Muscle of arm (tissue), 14 donors: ENCODE data around the gene RICTOR. TPM values are rescaled to one million over a fixed set of nuclear protein-coding genes. Genes with fewer than 3 reads are reported as not detected.

ENCODE experiments used
- DNase-seq: peaks from one replicate; pipeline ENCODE4 v3.0.0-alpha.2; 2013
- long read RNA-seq, 11 donors: transcript quantifications; one replicate each; lab custom pipeline, GENCODE V29; 2026
- polyA plus RNA-seq, 12 donors: library from polyadenylated mRNA; unstranded; fragments of 120-200 nt; gene quantifications; one replicate each; pipeline ENCODE4 v1.2.1, GENCODE V29; 2013; ENCODE audit not compliant: insufficient read length in 12 of 12

RICTOR gene, protein sequence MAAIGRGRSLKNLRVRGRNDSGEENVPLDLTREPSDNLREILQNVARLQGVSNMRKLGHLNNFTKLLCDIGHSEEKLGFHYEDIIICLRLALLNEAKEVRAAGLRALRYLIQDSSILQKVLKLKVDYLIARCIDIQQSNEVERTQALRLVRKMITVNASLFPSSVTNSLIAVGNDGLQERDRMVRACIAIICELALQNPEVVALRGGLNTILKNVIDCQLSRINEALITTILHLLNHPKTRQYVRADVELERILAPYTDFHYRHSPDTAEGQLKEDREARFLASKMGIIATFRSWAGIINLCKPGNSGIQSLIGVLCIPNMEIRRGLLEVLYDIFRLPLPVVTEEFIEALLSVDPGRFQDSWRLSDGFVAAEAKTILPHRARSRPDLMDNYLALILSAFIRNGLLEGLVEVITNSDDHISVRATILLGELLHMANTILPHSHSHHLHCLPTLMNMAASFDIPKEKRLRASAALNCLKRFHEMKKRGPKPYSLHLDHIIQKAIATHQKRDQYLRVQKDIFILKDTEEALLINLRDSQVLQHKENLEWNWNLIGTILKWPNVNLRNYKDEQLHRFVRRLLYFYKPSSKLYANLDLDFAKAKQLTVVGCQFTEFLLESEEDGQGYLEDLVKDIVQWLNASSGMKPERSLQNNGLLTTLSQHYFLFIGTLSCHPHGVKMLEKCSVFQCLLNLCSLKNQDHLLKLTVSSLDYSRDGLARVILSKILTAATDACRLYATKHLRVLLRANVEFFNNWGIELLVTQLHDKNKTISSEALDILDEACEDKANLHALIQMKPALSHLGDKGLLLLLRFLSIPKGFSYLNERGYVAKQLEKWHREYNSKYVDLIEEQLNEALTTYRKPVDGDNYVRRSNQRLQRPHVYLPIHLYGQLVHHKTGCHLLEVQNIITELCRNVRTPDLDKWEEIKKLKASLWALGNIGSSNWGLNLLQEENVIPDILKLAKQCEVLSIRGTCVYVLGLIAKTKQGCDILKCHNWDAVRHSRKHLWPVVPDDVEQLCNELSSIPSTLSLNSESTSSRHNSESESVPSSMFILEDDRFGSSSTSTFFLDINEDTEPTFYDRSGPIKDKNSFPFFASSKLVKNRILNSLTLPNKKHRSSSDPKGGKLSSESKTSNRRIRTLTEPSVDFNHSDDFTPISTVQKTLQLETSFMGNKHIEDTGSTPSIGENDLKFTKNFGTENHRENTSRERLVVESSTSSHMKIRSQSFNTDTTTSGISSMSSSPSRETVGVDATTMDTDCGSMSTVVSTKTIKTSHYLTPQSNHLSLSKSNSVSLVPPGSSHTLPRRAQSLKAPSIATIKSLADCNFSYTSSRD (N-terminal part only)
- polyA plus RNA-seq, result 10 to 100 TPM in 11 of 12 donors, not detected in 1; 13.3 to 24.4 (median 19.3) TPM
- long read RNA-seq, donor 1, result 0 reads
- long read RNA-seq, donor 2, full-length matches to known transcripts, result 3 of 3 reads
- long read RNA-seq, donor 2, partial matches to known transcripts, result 0 of 3 reads
- long read RNA-seq, donor 2, other reads (novel, unspliced or antisense), result 0 of 3 reads
- long read RNA-seq, donor 3, result 0 reads
- long read RNA-seq, donor 4, result 0 reads
- long read RNA-seq, donor 5, result 0 reads
- long read RNA-seq, donor 6, result 0 reads
- long read RNA-seq, donor 7, result 0 reads
- long read RNA-seq, donor 8, result 0 reads
- long read RNA-seq, donor 9, result 0 reads
- long read RNA-seq, donor 10, result 0 reads
- long read RNA-seq, donor 11, partial matches to known transcripts, result 0 of 1 reads
- long read RNA-seq, donor 11, other reads (novel, unspliced or antisense), result 0 of 1 reads

DNA sequence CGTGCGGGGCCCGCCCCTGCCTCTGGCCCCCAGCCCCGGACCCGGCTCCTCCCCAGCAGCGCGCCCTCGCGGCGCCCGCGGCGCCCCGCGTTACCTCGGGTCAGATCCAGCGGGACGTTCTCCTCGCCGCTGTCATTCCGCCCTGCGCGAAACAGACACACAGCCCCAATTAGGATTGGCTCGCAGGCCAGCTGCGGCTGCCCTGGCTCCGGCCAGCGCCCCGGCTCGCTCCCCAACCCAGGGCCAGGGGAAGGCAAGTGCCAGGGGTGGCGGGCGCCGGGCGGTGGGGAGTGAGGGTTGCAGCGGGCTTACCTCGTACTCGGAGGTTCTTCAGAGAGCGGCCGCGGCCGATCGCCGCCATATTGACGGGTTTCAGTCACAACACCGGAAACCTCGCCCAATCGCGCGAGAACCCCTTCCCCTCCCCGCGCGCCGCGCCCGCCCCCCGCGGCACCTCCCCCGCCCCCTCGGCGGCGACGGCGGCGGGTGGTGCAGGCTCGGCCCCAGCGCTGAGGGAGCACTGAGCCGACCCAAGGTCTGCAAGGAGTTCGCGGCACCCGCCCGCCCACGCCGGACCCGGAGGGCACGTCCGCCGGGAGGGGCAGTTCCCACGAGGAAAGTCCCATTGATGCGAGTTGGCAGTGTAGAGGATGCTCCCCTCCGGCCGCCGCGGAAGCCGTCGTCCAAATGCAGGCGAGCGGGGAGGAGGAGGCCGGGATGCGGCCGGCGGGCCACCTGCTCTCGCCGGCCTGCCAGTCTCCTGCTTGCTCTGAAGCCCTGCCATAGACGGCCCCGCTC, at the start of gene RICTOR:
Gene RICTOR, minus strand, starts transcription at position 383 of the 798 bp plus-strand sequence. Its CDS starts 22 bp downstream, at position 361.
- peak; percentile 90 for DNase-seq

DNA sequence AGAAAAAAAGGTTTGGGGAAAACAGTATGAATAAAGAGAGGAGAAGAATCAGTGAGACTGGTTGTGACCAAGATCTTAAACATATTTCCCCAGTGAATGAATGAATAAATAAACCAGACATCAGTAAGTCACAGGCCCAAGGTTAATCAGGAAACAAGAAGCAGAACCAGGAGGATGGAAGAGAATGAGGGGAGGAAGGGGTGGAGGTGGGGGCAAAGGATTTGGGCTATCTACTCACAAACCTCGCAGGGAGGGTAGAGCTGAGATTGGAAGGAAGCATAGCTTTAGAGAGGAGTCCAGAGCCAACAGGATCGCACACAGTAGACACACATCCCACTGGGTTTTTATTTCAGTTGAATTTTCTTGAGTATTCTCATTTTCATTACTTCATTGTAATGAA, 47.7 kb upstream of the RICTOR start:
- no peak for DNase-seq

DNA sequence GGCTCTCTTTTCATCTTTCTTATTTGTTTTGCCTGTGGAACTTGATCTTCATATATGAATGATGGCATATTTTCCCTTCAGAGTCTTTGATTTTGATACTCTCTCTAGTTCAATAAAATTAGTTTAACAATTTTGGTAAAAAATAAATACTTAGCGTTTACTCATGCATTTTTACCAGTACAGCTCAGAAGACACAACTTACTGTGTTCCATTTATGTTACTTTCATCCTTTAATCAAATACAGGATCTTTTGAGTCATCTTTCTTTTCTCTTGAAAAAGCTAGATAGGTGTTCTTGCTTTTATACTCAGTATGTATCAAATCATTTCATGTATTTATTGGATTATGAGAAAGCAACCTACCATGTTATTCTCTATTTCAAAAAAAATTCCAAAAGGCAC, 47.1 kb upstream of the RICTOR start:
- DNase-seq, result no peak

DNA sequence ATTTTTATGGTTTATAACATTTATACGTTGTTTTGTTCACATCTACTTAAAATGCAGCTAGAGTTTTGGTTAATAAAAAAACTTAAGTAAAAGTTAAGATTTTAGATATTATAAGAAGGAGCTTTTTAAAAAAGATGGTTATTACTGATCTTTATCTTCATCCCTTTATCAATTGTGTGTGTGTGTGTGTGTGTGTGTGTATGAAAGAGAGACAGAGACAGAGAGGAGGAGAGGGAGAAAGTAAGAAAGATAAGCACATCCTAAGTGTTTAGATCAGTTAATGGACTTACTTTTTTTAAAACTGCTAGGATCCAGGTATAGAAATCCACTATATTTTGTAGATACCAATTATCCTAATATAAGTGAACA, 45.8 kb upstream of the RICTOR start:
- DNase-seq, result no peak

DNA sequence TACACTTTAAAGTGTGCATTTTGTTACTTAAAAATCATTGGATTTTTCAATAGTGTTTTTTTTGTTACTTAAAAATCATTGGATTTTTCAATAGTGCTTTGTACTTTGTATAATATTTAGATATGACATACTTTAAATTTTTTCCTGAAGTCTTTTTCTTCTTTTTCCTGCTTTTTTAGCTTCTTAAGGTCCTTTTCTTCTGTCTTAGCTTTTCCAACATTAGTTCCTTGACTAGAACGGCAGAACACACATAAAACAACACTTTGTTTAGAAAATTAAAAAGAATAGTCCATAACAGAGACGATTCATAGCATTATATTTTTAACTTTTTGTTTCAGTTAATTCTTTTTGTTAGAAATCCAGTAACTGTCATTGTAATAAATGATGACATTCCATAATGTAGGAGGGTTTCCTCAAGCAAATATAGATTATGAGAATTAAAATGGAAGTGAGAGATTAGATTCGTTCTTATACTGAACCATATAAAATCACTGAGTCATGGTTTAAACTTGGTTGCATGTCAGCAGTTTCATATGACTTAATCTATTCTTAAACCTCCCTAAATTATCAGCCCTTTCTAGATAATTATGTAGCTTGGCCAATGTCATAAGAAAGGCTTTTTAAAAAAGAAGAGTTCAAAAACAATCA, 45.3 kb upstream of the RICTOR start:
- no peak for DNase-seq

DNA sequence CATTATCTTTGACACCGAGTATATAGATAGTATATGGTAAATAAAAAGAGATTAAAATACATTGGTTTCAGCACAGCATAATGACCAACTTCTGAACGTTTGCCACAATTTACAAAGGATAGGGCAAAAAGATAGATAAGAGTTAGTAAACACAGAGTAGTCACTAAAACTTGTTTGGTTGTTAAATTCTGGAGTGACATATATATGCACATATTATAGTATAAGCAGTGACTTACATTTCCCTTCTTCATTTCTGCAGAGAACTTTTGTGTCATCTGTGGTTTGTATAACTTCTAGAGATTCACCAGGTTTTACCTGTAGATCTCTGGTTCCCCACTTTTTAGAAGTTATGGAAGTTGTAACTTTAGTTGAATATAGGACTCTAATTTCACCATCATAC, 44.4 kb upstream of the RICTOR start:
- no peak for DNase-seq

DNA sequence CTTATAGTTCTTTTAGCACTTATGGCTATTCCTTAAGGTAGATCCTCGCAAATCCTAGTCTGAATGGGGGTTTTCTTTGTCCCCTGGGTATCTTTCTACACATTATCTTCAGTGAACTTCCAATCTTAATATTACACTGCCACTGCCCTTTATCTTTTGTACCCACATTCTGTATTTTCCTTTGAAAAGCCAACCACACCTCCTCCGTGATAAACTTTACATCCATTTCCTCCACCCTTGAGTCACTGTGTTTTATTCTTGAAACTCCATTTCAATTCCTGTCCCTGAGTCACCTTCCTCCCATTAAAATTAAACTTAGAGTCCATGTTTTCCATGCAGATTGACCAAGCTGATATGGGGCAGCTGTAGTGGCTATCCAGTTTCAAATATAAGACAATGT, 43.2 kb upstream of the RICTOR start:
- DNase-seq, result no peak

DNA sequence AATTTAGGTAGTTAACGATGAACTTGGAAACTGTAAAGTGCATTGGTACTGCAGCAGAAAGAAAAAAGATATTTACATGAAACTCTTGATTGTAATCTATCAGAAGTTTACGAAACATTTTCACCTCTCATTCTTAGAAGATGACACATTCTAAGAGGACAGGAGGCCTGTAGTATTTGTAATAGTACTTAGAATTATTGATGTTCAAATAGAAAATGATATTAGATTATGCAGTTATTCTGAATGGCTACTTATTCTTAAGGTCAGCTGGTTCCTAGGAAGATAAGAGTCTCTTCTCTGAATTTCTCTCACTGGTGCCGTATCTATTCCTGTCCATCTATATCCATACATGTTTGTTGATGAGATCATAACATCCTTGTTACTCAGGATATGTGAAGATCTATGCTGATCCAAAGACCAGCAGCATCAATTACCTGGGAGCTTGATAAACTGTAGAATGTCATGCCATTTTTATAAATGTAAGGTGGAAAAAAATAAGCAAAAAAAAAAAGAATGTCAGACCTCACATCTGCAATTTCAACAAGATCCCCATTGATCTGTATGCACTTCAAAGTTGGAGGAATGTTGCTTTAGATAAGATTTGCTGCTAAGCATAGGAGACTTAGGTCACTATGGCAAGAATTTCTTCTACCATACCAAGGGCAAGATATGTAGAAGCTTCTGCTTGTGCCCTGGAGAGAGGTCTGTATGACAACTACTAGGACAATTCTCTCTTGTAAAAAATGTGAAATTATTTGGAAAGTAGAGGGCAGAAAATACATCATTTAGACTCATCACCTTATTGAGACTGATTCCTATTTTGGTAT, 42.4 kb upstream of the RICTOR start:
- no peak for DNase-seq

DNA sequence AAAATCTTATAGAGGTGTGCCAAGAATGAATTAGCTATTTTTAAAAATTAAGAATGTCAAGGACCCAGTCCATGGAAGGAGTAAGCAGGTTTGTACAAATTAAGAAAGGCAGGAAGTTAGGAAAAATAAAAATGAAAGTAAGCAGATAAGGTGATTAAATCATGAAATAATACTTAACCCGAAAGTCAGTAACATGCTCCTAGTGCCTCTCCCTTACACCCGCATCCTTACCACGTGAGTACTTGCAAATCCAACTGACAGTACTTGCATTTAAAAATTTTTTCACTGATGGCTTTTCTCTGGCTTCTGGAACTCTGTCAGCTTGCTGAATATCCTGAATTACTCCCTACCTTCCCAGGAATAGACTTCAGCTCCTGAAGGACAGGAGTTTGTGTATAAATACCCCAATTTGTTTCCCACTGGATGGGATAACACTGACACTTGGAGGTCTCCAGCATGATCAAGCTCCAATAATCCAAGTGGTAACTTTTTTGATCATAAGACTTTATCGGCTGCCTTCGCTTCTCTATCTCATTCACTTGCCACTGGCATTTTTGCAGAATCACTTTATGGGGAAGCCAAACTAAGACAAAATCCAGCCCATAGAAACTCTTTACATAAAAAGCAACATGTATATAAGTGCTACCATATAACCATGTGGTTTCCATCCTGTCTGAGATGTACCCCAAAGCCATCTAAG, 41.6 kb upstream of the RICTOR start:
- DNase-seq, result no peak

DNA sequence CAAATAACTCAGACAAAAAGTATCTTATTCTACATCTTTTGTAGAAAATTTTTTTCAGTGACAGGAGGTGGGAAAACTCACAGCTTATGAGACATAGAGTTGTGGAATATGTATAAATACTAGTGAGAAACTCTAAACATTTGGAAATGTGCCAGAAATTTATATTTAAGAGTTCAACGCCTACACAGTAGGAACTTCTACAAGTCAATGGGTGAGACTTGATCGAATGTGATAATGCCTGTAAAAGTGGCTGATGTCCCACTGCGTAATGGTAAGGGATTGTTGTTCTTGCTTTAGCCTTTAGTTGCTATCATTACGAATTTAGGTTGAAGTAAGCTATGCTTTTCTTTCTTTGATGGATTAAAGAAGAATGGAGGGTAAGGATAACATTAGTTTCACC, 40.0 kb upstream of the RICTOR start:
- DNase-seq, result no peak

DNA sequence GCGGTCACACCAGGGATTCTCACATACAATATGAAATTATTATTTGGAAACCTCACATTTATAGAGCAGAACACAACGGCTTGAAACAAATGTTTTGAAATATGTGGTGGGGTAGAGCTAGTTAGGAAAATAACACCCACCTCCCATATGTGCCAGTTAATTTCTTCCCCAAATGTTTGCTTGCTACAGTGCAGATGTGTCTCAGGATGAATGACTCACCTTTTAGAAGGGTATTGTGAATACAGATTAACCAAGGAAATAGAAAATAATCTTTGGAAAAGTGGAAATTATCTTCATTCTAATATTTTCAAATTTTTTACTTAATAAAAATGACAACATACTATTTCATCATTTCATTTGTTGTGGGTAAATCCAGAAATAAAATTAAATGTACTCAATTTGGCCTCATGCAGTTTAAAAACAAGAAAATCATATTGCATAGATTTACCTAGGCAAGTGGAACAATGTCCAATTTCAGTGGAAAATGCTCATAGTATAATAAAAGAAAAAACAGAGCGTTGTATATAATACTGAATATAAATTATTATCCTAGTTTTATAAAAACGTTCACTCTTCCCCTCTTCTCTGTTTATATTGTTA, 39.3 kb upstream of the RICTOR start:
- DNase-seq, result no peak

DNA sequence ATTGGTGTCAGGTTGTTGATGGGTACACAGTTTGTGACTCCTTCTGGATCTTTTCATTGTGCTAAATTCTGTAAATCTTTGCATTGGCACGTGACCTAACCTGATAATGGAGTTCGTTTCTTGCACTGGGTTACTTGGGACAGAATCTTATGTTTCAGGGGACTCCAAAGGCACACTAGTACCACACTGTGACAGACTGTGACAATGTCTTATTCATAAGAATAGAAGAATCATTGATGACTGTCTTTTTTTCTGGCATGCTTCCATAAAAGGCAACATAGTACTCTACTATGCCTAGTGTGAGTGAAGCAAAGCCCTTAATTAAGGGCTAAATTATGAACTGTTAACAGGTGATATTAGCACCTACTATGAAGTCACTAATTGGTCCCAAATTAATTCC, 35.4 kb upstream of the RICTOR start:
- no peak for DNase-seq

DNA sequence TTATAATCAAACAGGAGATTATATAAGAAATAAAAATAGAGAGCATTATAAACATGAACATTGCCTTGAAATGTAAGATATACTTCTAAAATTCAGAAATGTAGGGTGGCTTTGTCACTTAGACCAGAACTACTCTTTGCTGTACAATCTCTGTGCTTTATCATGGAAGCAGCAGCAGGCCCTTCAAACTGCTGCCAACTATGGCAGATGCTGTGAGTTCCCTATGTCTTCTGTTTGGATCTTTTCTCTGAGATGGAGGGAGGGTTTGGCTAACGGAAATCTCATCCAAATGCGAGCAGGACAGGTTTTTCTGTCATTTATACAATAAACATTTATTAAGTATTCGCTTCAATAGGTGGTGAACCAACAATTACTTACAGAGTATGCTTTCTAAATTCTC, 34.8 kb upstream of the RICTOR start:
- no peak for DNase-seq

DNA sequence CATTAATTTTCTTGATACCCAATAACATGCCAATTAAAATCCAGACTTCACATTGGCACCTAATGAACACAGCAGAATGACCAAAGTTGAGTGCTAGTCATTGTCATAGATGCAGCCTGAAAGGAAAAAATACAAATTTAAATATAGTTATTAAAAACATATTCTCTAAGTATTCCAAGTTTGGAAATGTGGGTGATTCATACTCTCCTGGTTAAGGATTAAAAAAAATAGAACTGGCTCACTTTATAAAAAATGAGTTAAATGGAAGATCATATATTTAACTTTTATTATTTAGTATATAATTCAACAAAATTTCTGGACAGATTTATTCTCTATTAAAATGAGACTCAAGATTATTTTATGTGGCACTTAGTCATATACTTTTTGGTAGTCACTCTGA, 33.2 kb upstream of the RICTOR start:
- DNase-seq, result no peak

DNA sequence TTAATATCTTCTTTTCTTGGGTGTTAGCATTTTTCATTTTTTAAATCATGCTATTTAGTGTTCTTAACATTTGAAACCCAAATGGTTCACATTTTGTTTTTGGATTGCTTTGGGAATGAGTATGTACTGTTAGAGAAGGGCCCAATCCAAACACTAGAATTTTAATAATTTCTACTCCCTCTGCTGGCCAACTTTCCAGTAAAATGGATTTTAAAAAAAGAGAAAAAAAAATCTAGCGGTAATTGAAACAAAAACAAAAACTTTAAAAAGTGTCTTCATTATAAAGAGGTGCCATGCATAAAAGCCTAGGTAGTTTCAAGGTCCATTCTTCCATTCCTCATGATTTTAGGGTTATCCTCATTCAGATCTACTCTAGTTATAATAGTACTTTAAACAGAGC, 32.1 kb upstream of the RICTOR start:
- no peak for DNase-seq

DNA sequence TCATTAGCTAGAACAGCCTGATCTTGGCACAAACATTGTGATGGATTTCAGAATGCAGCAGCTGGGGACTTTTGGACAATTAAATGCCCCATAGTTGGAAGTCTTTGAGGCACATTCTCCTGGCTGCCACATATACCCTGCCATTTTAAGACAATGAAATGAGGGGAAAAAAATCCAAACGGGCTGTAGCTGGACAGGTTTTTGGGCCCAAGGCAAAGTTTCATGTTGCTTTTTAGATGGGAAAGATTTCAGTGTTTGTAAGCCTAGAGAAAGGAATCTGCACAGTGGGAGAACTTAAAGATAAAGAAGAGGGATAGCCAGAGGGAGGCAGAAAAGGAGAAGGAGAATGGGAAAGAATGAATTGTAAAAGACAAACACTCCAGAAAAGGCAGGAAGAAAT, 30.0 kb upstream of the RICTOR start:
- DNase-seq, result no peak

DNA sequence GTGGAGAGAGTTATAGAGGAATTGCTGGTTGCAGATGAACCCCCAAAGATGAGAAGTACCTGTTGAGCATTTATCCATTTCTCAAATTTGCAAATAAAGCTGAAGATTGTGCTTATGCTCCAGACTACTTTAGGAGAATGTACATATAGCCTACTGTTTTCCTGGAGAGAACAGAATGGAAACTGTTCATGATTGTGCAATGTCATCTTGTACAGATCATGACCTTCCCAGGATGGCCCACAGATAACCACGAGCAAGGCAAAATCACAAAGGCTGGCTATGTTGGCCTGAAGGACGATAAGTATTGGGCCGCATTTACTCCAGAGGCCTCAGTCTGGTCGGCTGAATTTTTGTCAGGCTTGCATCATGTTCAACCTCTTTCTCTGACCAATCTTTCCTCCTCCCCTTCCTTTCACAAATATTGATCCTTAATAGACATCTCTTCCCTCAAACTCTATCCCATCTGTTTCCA, 28.5 kb upstream of the RICTOR start:
- no peak for DNase-seq
